GM12874 (cell line): ENCODE results near the gene ATG9B.

ENCODE experiments used
- TF ChIP-seq, protein P1 (sequence below): IDR thresholded peaks from 2 replicates; pipeline ENCODE4 v1.5.1; 2011; ENCODE audit warnings: low read depth, mild to moderate bottlenecking, control low read depth, low read length, moderate library complexity; ENCODE audit not compliant: insufficient read depth

The ATG9B gene

DNA sequence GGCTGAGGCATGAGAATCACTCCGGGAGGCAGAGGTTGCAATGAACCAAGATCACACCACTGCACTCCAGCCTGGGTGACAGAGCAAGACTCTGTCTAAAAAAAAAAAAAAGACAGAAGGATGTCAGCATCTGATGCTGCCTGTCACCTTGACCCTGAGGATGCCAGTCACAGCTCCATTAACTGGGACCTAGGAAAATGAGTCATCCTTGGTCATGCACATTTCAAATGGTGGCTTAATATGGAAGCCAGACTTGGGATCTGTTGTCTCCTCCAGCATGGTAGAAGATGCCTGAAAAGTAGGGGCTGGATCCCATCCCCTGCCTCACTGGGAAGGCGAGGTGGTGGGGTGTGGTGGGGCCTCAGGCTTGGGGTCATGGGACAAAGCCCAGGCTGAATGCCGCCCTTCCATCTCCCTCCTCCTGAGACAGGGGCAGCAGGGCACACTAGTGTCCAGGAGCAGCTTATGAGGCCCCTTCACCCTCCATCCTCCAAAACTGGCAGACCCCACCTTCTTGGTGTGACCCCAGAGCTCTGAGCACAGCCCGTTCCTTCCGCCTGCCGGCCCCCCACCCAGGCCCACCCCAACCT is 32.1 kb downstream of the ATG9B start:
- TF ChIP-seq, protein P1, sequence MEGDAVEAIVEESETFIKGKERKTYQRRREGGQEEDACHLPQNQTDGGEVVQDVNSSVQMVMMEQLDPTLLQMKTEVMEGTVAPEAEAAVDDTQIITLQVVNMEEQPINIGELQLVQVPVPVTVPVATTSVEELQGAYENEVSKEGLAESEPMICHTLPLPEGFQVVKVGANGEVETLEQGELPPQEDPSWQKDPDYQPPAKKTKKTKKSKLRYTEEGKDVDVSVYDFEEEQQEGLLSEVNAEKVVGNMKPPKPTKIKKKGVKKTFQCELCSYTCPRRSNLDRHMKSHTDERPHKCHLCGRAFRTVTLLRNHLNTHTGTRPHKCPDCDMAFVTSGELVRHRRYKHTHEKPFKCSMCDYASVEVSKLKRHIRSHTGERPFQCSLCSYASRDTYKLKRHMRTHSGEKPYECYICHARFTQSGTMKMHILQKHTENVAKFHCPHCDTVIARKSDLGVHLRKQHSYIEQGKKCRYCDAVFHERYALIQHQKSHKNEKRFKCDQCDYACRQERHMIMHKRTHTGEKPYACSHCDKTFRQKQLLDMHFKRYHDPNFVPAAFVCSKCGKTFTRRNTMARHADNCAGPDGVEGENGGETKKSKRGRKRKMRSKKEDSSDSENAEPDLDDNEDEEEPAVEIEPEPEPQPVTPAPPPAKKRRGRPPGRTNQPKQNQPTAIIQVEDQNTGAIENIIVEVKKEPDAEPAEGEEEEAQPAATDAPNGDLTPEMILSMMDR = no peak

DNA sequence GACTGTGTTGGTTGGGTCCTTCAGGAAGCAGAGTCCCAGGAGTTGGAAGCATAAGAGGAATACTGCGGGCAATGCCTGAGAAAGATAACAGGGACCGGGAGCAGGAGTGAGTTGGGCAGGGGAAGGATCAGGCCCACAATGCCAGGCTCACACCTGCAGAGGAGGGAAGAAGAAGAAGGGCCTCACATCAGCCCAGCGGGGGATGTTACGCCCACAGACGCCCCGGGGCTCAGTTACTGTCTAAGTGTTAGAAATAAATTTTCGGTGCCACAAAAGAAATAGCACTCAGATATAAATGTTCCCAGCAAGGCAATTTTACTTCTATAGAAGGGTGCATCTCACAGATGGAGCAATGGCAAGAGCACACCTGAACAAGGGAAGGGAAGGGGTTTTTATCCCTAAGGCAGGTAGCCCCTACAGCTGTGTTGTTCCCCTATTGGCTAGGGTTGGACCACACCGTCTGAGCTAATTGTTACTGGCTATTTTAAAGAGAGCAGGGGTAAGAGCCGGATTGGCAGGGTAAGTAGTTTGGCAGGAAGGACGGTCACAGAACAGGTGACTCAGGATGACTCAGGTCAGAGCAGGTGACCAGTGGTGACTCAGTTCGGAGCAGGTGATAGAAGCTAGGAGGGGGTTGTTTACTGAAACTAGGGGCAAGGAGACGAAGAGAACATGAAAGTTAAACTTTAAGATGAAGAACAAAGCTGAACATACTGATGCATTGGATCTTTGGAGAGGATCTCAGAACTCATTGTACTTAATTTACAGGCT is 33.7 kb downstream of the ATG9B start, which contains the start of gene NOS3:
Gene NOS3 (plus strand): TSS at position 602 of the 771 bp plus-strand sequence. CDS start 2,787 bp downstream, outside the sequence.
- TF ChIP-seq, protein P1 = no peak

DNA sequence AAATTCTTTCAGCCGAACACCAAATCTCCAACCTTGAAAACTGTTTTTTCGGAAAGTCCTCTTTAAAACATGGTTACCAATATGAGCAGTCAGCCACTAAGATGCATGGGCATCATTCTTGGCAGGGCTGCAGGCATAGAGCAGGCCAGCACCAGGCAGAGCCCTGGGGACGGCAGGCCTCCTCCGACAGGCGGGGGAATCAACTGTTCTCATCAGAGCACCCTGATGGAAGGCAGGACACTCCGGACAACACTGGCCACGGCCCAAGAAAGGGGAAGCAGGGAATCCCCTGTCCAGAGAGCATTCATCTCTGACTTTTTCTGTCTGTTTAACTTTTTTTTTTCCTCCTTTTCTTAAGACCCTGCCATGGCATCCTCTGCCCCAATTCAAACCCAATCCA is 34.8 kb downstream of the ATG9B start:
- TF ChIP-seq, protein P1 = no peak

DNA sequence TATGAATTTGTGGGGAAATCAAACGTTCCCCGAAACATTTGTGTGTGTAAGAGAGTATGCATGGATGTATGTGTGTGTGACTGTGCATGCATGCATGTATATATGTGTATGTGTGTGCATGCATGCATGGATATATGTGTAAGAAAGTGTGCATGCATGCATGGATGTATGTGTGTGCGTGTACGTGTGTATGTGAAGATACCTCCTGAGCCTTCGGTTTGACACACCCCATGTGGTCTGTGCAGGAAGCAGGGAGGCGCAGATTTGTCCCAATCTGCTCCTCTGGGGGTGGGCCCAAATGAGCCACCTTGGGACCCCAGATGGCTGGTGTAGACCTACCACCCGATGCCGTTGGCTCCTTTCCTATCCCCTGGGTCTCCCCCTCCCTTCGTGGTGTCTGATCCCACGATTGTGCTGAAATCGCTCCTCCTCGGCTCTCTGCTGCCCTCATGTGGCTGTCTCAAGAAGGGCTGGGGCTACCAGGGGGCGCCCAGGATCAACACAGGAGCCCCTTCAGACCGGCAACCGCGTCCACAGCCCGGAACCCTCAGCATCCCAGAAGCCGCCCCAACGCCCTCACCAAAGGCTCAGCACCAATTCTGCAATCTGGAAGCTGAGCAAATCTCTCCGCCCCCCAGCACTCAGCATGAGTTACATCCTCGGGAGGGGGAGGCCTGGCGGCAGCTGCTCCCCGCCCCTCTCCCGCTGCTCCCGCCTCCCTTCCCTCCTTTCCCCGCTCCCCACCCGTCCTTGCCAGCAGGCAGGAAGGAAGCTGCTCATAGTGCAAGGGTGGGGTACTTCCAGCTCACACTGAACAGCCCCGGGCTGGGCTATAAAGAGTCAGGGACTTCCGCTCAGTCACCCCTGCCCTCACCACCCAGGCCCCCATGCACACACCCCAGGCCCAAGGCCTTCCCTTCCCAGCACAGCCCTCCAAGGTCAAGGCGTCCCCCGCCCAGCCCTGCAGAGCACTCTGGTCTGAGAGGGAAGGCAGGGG is 35.8 kb downstream of the ATG9B start:
- TF ChIP-seq, protein P1 = peak; percentile 81

DNA sequence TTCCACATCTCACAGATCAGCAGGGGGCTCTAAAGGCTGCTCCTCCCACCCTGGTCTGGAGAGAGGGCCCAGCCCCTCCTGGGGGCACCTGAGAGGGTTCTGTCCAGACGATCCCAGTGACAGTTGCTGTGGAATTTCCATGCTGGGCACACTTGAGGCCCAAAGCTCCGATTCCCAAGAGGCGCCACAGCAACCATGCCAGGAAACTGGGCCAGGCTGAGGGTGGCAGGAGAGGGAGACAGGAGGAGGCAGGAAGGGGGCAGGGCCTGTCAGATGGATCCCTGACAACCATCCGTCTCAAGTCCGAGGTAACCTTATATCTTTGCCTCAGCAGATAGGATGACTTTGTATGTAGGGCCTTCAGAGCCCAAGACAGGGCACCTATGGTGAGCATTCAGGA is 37.7 kb downstream of the ATG9B start:
- TF ChIP-seq, protein P1 = no peak

DNA sequence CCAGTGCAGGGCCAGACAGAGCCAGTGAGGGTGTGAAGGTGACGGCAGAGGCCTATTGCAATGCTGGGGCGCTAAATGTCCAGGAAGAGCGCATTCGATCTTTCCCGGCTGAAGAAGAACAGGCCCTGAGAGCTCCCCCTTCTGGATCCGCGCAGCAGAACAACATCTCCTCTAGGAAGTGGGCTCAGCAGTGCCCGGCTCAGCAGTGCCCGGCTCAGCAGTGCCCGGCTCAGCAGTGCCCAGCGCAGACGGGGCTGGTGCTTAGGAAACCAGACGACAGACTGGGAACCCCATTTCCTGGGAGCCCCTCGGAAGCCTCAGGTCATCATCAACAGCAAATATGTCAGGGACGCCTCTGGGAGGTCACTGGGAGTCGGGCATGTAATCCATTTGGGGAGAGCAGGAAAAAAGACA is 38.2 kb downstream of the ATG9B start:
- TF ChIP-seq, protein P1 = peak; percentile 80
